HCT116 (cell line): ENCODE measurements around the gene CTBS. TPM values are rescaled to one million over a fixed set of nuclear protein-coding genes. Genes with fewer than 3 reads are reported as not detected.

Experiments
- ATAC-seq: fragments of 200-7000 bp; cut with Tn5 transposase; 2 replicates; pipeline ENCODE4 v1.9.1; 2020; ENCODE audit warnings: mild to moderate bottlenecking, moderate library complexity
- BruUV-seq: library from RNA; stranded (reverse); fragments of 400-500 nt; replicated peaks from 2 replicates; lab custom pipeline; 2021; lab: Mats Ljungman, UMichigan
- CTCF ChIA-PET: fragments of 300-600 bp; sonication (Branson Sonifier 250); formaldehyde crosslinking; loops from one replicate; lab custom pipeline; 2021; ENCODE audit warnings: antibody characterized with exemption; lab: Charles Lee
- POLR2A ChIA-PET: fragments of 300-600, 350-600 bp; sonication (Branson Sonifier 250); formaldehyde crosslinking; loops from one replicate; lab custom pipeline; 2021; ENCODE audit warnings: antibody characterized with exemption; lab: Charles Lee
- RAD21 ChIA-PET, 2 experiments: fragments of 300-600 bp; sonication (Branson Sonifier 250); formaldehyde crosslinking; loops; one replicate each; lab custom pipeline; 2023; ENCODE audit warnings: low total read pairs in 2 of 2; ENCODE audit not compliant: uncharacterized antibody in 2 of 2, unreplicated experiment in 2 of 2, low non-redundant PET in 1 of 2; lab: Charles Lee
- DNase-seq: peaks from one replicate; pipeline ENCODE4 v3.0.0-alpha.2; 2010; ENCODE audit warnings: low read depth, low spot score
- H2AFZ ChIP-seq: fragments of 200-600 bp; shearing (Covaris generic), sonication (generic); 2 replicates; pipeline ENCODE4 v1.6.1; 2017; ENCODE audit warnings: low read depth, mixed run types, mixed read lengths, antibody characterized with exemption, low read length; ENCODE audit not compliant: poor library complexity, severe bottlenecking
- H3K27ac ChIP-seq: 2 replicates; pipeline ENCODE4 v1.5.1; 2012; ENCODE audit warnings: low read depth, low read length
- H3K27me3 ChIP-seq: fragments of 200-600 bp; sonication (generic); 2 replicates; pipeline ENCODE4 v1.6.1; 2016; ENCODE audit warnings: mixed run types, low read length, mixed read lengths; ENCODE audit not compliant: insufficient read depth
- H3K36me3 ChIP-seq, 2 experiments: fragments of 200-500 bp in 1 of 2; fragments of 200-600 bp in 1 of 2; sonication (Bioruptor generic) in 1 of 2; sonication (generic) in 1 of 2; 2 replicates each; pipeline versions ENCODE4 v1.5.1 to v1.6.1; 2014 to 2016; ENCODE audit warnings: low read length in 2 of 2, inconsistent platforms in 1 of 2, mixed read lengths in 1 of 2, mixed run types in 1 of 2; ENCODE audit not compliant: insufficient read depth in 2 of 2, control insufficient read depth in 1 of 2
- H3K4me1 ChIP-seq, 2 experiments: fragments of 200-600 bp in 1 of 2; sonication (generic) in 1 of 2; 2 replicates each; pipeline versions ENCODE4 v1.5.1 to v1.6.1; 2012 to 2017; ENCODE audit warnings: low read length in 2 of 2, inconsistent platforms in 1 of 2, mild to moderate bottlenecking in 1 of 2, mixed read lengths in 1 of 2, mixed run types in 1 of 2, moderate library complexity in 1 of 2; ENCODE audit not compliant: insufficient read depth in 2 of 2, control insufficient read depth in 1 of 2
- H3K4me2 ChIP-seq: fragments of 200-600 bp; sonication (generic); 2 replicates; pipeline ENCODE4 v1.6.1; 2017; ENCODE audit warnings: mixed run types, low read length, mixed read lengths
- H3K4me3 ChIP-seq, 2 experiments: fragments of 200-600 bp in 1 of 2; sonication (generic) in 1 of 2; replicated peaks in 1 of 2; 2 replicates each; pipeline ENCODE4 v1.5.1; 2011 to 2016; ENCODE audit warnings: low read length in 2 of 2, control low read depth in 1 of 2, low read depth in 1 of 2, mild to moderate bottlenecking in 1 of 2, mixed read lengths in 1 of 2, mixed run types in 1 of 2
- H3K79me2 ChIP-seq: fragments of 200-600 bp; sonication (generic); 2 replicates; pipeline ENCODE4 v1.6.1; 2017; ENCODE audit warnings: mild to moderate bottlenecking, mixed run types, low read length, moderate library complexity, mixed read lengths; ENCODE audit not compliant: insufficient read depth
- H3K9ac ChIP-seq: fragments of 200-600 bp; sonication (generic); 2 replicates; pipeline ENCODE4 v1.6.1; 2016; ENCODE audit warnings: low read length, mixed read lengths
- H3K9me2 ChIP-seq: fragments of 200-600 bp; sonication (generic), shearing (Covaris generic); 2 replicates; pipeline ENCODE4 v1.6.1; 2017; ENCODE audit warnings: mixed run types, mild to moderate bottlenecking, moderate library complexity; ENCODE audit not compliant: insufficient read depth
- H3K9me3 ChIP-seq, 2 experiments: fragments of 200-500 bp in 1 of 2; fragments of 200-600 bp in 1 of 2; sonication (Bioruptor generic) in 1 of 2; sonication (generic) in 1 of 2; 2 replicates each; pipeline ENCODE4 v1.6.1; 2014 to 2017; ENCODE audit warnings: low read length in 2 of 2, mixed read lengths in 2 of 2, inconsistent platforms in 1 of 2, low read depth in 1 of 2, mild to moderate bottlenecking in 1 of 2, mixed run types in 1 of 2, moderate library complexity in 1 of 2; ENCODE audit not compliant: control insufficient read depth in 1 of 2, insufficient read depth in 1 of 2
- H4K20me1 ChIP-seq: fragments of 200-600 bp; sonication (generic), shearing (Covaris generic); 2 replicates; pipeline ENCODE4 v1.6.1; 2017; ENCODE audit warnings: mixed run types, mild to moderate bottlenecking, moderate library complexity; ENCODE audit not compliant: insufficient read depth
- CEBPB ChIP-seq: IDR thresholded peaks from 2 replicates; pipeline ENCODE4 v1.6.1; 2012; ENCODE audit warnings: low read depth
- EGR1 ChIP-seq: IDR thresholded peaks from 2 replicates; pipeline ENCODE4 v1.6.1; 2012; ENCODE audit warnings: low read depth
- ELF1 ChIP-seq: IDR thresholded peaks from 2 replicates; pipeline ENCODE4 v1.6.1; 2012; ENCODE audit warnings: low read depth, borderline replicate concordance
- EZH2phosphoT487 ChIP-seq: fragments of 200-600 bp; IDR thresholded peaks from 2 replicates; pipeline ENCODE4 v1.6.1; 2018; ENCODE audit warnings: antibody characterized with exemption, borderline replicate concordance
- POLR2AphosphoS5 ChIP-seq: IDR thresholded peaks from 2 replicates; pipeline ENCODE4 v1.6.1; 2011; ENCODE audit warnings: mild to moderate bottlenecking, low read depth, low read length, moderate library complexity
- RAD21 ChIP-seq: IDR thresholded peaks from 2 replicates; pipeline ENCODE4 v1.6.1; 2012; ENCODE audit warnings: low read depth, mild to moderate bottlenecking
- REST ChIP-seq: IDR thresholded peaks from 2 replicates; pipeline ENCODE4 v1.6.1; 2012; ENCODE audit warnings: low read depth
- SP1 ChIP-seq: IDR thresholded peaks from 2 replicates; pipeline ENCODE4 v1.6.1; 2012; ENCODE audit warnings: low read depth
- SRF ChIP-seq: IDR thresholded peaks from 2 replicates; pipeline ENCODE4 v1.6.1; 2012; ENCODE audit warnings: low read depth
- TCF7L2 ChIP-seq: IDR thresholded peaks from 2 replicates; pipeline ENCODE4 v1.7.0; 2011; ENCODE audit warnings: borderline replicate concordance, inconsistent platforms; ENCODE audit not compliant: insufficient read depth, insufficient read length; ENCODE audit errors: extremely low read depth
- ZBTB33 ChIP-seq: IDR thresholded peaks from 2 replicates; pipeline ENCODE4 v1.6.1; 2011; ENCODE audit warnings: mild to moderate bottlenecking, low read length, moderate library complexity; ENCODE audit not compliant: insufficient replicate concordance; ENCODE audit errors: extremely low read depth
- ZFX ChIP-seq: fragments of 450-650 bp; IDR thresholded peaks from 2 replicates; pipeline ENCODE4 v1.6.1; 2017
- ZNF274 ChIP-seq: fragments of 200-500 bp; sonication (Bioruptor generic); IDR thresholded peaks from 2 replicates; pipeline ENCODE4 v1.6.1; 2014; ENCODE audit warnings: mild to moderate bottlenecking, low read depth, low read length, inconsistent platforms
- intact Hi-C: fragments of 100-400 bp; cut with micrococcal nuclease; formaldehyde crosslinking; loops from 2 replicates; pipeline ENCODE4 v1.10.0; 2022
- total RNA-seq: library from RNA; stranded (reverse); gene quantifications from one replicate; pipeline ENCODE4 v1.2.1, GENCODE V29; 2021; ENCODE audit not compliant: unreplicated experiment
- TF ChIP-seq, protein P1 (sequence below): IDR thresholded peaks from 2 replicates; pipeline ENCODE4 v1.6.1; 2012
- TF ChIP-seq, protein P2 (sequence below): IDR thresholded peaks from 2 replicates; pipeline ENCODE4 v1.6.1; 2012

The CTBS gene
- total RNA-seq, 1 experiment from 2014 or later, result 19.5 TPM

DNA sequence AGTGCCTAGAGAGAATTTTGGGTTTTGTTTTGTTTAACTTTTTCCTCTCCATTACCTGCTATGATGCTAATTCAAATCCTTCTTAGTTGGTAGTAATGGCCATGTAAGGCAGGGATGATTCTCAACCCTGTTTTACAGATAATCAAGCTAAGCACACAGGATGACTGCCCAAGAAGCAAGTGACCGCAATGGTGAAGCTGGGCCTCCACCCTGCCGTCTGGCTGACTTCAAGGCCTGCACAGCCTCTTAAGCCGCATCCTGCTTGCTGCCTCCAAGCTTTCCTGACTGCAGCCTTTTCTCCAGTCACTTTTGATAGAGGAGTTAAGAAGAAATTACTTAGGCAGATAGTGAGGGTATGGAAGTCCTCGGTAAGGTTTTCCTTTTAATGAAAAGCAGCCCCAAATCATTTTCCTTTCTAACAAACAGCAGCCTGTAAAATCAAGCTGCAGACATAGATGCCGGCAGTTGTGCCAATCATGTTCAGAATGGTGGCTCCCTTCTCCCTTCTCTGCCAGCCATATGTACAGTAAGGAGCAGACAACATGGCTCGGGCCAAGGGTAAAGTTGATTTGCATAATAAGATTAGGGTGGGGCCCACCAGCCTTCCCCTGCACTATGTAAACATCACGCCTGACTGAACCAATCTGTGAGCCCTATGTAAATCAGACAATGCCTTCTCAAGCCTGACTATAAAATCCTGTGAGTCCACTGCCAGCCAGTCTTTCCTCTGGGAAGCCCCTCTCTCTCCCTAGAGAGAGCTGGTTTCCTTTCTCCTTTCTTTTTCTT is 8.8 kb upstream of the CTBS start:
- intact Hi-C loops, result no loop called here
- no peak overlapping the region for H2AFZ ChIP-seq
- CTCF ChIA-PET, result no interaction called here
- H3K9me3 ChIP-seq, result peaks cover 0 to 4% of the 10 kb centered on the region in 2 experiments; a peak in 1 of 4 replicates
- ATAC-seq, result no peak
- H3K4me1 ChIP-seq, result no peaks in the 10 kb centered on the region
- no peak overlapping the region for H3K4me3 ChIP-seq
- no peak overlapping the region for H3K4me2 ChIP-seq
- H3K36me3 ChIP-seq, result no peaks in the 10 kb centered on the region
- no peaks in the 10 kb centered on the region for H3K27me3 ChIP-seq
- no peak overlapping the region for H3K9ac ChIP-seq
- POLR2A ChIA-PET, result interaction anchor here (1.3 kb wide), 1 partner anchor 9 kb away, joined by 4 read pairs; the partner anchor contains the start of gene CTBS
- no peak for DNase-seq
- BruUV-seq, result no TSS peak
- H3K9me2 ChIP-seq, result no peaks in the 10 kb centered on the region; the same call in 1 of the 2 replicates
- H3K27ac ChIP-seq, result no peak overlapping the region
- no peaks in the 10 kb centered on the region for H4K20me1 ChIP-seq
- RAD21 ChIA-PET, result no interaction called here
- no peak for TF ChIP-seq SP1
- TF ChIP-seq ZFX, result no peak
- TF ChIP-seq SRF, result no peak
- no peak for TF ChIP-seq RAD21
- TF ChIP-seq, protein P1, sequence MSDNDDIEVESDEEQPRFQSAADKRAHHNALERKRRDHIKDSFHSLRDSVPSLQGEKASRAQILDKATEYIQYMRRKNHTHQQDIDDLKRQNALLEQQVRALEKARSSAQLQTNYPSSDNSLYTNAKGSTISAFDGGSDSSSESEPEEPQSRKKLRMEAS, result no peak
- H3K79me2 ChIP-seq, result no peaks in the 10 kb centered on the region

DNA sequence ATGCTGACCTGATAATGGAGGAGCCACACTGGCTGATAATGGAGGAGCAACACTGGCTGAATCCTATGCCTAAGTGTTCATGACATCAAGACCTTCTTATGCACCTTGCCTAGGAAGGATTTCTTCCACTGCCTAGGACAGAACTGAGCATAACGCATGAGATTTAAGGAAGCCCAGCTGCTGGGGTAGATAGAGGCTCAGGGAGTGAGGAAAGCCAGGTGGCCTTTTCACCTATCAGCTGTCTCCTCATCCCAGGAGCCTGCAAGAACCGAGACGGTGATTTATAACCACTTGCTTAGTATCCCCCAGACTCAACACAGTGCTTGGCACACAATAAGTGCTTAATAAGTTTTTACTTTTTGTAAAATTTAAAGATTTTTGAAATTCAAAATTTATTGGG is 7.4 kb upstream of the CTBS start:
- Histone ChIP-seq H3K4me2 (no peak overlapping the region), H3K9me3 (peaks cover 0 to 4% of the 10 kb centered on the region in 2 experiments; a peak in 1 of 4 replicates), H3K9me2 (no peaks in the 10 kb centered on the region; the same call in 1 of the 2 replicates), H2AFZ (no peak overlapping the region), H3K27me3 (no peaks in the 10 kb centered on the region), H3K4me3 (no peak overlapping the region), H3K36me3 (no peaks in the 10 kb centered on the region), H3K79me2 (no peaks in the 10 kb centered on the region), H3K27ac (no peak overlapping the region), H3K9ac (no peak overlapping the region), H3K4me1 (no peaks in the 10 kb centered on the region), H4K20me1 (no peaks in the 10 kb centered on the region)
- CTCF ChIA-PET, result no interaction called here
- DNase-seq, result no peak
- POLR2A ChIA-PET, result no interaction called here
- BruUV-seq, result no TSS peak
- intact Hi-C loops, result no loop called here
- RAD21 ChIA-PET, result no interaction called here
- ATAC-seq, result no peak
- no peak for TF ChIP-seq REST
- TF ChIP-seq, protein P2, sequence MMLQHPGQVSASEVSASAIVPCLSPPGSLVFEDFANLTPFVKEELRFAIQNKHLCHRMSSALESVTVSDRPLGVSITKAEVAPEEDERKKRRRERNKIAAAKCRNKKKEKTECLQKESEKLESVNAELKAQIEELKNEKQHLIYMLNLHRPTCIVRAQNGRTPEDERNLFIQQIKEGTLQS, result no peak
- TF ChIP-seq TCF7L2, result no peak
- no peak for TF ChIP-seq ZNF274
- no peak for TF ChIP-seq EGR1
- TF ChIP-seq EZH2phosphoT487, result no peak
- TF ChIP-seq CEBPB, result no peak
- no peak for TF ChIP-seq ZBTB33
- no peak for TF ChIP-seq ELF1
- TF ChIP-seq POLR2AphosphoS5, result no peak
